Stimulated activated CD4-positive, alpha-beta T cell treated with anti-CD3 and anti-CD28 coated beads, TNF-alpha, amount 100 ng/mL, for 48 hours (primary cell): ENCODE results near the gene VPS37C.

Source experiments
- DNase-seq, 3 donors: peaks; one replicate each; pipeline ENCODE4 v3.0.0-alpha.2; 2020; ENCODE audit warnings: low read depth in 3 of 3

The VPS37C gene

GRCh38 chr11:61154528-61154927 is 6.7 kb downstream of the VPS37C start:
- DNase-seq, result no peak

GRCh38 chr11:61153593-61154095 is 7.6 kb downstream of the VPS37C start:
- no peak for DNase-seq

DNA sequence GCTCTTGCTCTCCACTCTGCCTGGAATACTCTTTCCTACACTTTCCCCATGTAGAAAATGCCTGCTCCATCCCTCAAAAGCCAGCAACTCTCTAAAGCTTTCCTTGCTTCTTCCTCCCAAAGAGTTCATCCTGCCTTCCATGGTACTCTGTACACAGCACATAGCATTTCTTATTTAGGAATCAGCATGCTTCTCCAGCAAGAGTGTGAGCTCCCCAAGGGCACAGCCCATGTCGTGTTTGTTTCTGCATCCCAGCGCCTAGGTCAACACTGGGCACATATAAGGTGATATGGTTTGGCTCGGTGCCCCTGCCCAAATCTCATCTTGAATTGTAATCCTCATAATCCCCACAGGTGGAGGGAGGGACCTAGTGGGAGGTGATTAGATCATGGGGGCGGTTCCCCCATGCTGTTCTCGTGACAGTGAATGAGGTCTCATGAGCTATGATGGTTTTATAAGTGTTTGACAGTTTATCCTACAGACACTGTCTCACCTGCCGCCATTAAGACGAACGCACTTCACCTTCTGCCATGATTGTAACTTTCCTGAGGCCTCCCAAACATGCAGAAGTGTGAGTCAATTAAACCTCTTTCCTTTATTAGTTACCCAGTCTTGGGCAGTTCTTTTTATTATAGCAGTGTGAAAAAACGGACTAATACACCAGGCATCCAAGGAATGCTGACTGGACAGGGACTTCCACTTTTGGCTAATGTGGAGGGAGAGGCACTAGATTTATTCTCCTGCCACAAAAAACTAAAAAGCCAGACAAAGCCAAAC is 8.2 kb downstream of the VPS37C start:
- DNase-seq, result no peak

- no peak for DNase-seq
These were observed 9.5 kb downstream of the VPS37C start for GRCh38 chr11:61151545-61152252.

- no peak for DNase-seq
These were observed 10.3 kb downstream of the VPS37C start for GRCh38 chr11:61150706-61151544.

DNA sequence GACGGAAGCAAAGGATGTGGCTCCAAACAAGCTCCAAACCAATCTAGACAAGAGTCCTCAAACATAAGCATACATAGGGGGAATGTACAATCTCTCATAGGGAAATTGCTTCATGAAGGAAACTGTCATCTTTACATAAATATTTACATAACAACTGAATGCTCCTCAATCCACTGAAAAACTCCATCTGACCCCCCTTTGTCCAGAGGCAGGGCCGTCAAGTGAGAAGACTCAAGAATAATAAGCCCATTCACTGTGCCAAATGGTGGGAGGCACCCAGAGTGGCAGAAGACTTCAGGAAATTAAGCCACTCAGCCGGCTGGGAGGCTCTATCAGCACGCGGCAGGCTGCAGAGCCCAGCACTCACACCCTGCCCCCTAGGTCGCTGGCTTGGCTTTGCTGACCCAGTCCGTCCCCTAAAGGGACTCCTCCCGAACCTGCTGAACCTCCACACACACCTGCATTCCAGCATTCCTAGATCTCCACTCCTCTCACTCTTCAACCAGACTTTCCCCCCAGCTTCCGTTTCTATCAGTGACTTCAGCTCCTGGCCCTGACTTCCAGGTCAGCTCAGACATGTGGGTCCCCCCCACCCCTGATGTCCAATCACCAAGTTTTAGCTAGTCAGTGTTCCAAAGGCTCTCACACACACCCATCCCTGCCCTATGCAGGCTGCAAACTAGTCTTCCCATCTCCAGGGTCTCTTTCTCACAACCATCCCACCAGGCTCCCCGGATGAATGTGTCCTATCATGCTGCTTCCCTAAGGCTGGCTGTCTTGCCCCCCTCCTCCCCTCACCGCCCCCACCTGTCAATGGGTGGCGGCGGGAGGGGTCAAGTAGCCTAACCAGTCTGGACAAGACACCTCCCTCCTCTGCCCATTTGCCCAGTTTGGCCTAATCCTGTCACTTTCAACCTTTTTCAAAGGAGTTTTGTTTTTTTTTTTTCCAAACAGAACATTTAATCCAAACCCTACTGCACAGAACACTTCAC is 11.3 kb downstream of the VPS37C start:
- DNase-seq, result no peak

DNA sequence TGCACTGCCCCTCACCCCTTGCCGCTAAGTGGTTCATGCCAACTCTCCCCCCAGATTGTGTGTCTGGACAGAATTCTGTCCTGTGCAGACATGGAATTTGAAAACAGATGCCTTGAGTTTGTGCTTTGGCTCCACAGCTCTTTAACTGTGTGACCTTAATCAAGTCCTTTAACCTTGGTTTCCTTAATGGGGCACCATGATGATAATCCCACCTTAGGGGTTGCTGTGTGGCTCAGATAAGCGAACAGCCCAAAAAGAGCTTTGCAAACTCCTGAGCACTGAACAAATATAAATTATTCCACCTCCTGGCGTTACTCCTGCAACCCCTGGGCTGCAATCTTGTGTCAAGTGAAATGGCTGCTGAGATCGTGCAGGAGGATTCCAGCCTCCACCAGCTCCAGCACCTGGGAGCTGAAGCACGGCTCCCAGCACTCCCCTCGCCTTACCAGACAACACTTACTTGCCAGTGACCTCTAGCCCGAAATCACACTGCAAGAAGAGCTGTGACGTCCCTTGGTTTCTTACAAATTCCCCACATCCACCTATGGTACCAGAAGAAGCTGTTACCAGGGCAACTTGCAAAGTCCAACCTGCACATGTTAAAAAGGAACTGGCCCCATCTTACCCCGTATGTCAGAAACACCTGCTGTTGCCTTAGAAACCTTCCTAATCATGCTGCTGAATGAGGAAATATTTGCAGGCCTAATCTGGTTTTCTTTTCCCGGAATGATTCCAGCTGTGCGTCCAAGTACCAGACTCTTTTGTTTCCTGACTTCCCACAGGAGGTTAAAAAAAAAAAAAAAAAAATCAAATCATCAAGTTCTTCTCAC is 13.2 kb downstream of the VPS37C start:
- no peak for DNase-seq

DNA sequence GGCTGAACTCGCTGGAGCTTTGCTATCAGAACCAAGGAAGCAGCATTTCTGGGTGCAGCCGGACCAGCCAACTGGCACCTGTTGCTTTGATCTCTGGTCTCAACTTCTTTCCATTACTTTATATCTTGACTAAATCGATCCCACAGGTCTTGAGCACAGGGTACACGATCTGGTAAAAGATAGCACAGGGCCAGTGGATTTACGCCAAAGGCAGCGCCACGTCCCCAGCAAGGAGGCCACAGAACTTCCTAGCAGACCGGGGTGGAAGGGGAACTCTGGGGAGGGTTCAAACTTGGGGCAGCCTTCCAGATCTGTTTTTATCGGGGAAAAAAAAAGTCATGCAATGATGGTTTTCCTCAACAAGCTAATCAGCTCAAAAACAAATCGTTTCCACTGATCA is 14.0 kb downstream of the VPS37C start:
- no peak for DNase-seq

GRCh38 chr11:61146416-61146815 is 14.8 kb downstream of the VPS37C start:
- DNase-seq, result no peak

GRCh38 chr11:61145228-61146005 is 15.8 kb downstream of the VPS37C start:
- DNase-seq, result no peak

DNA sequence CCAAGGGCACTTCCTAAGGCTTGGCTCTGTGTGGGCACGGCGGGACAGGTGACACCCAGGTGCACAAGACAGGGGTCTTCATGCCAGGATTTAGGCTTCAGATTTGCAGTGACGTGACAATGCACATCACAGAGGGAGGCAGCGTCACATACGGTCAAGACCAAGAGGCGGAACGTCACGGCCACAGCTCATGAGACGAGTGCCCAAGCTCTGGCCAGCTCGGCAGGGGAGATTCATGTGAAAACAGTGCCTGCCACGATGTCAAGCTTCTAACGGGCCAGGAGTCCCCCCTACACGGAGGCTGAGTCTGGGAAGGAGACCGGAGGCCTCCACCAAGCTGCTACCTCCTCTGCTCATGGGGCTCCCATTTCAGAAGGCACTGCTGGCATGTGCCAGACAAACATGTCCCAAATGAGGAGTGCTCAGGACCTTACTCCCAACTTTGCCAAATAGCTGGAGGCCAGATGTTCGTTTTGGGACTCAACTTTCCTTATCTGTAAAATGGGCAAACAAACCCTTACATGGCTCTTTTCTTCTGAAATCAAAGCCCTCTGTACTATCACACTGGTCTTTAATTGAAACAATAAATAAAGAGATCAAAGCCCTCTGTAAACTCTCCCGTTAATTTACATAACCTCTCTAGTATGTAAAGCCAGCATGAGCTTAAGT is 16.6 kb downstream of the VPS37C start:
- no peak for DNase-seq

- no peak for DNase-seq
These were observed 18.8 kb downstream of the VPS37C start for GRCh38 chr11:61142424-61142823.

DNA sequence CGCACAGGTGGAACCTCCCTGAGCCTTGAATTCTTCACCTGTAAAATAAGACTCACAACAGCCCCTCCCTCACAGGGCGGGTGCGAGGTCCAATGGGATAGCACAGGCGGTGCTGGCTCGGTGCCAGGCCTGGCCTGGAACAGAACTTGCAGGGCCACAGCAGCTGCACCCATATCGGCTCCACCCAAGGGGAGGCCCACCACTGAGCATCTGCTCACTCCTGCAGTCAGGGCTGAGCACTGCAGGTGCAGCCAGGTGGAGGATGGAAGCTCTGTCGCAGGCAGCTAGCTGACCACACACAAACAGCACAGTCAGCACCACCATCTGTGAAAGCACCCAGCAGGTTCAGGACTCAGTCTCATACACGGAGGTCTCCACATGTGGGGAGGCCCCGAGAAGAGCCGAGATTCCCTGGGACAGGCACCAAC is 19.6 kb downstream of the VPS37C start:
- DNase-seq, result no peak

GRCh38 chr11:61140416-61140815 is 20.8 kb downstream of the VPS37C start:
- no peak for DNase-seq

GRCh38 chr11:61139387-61139786 is 21.8 kb downstream of the VPS37C start:
- no peak for DNase-seq

DNA sequence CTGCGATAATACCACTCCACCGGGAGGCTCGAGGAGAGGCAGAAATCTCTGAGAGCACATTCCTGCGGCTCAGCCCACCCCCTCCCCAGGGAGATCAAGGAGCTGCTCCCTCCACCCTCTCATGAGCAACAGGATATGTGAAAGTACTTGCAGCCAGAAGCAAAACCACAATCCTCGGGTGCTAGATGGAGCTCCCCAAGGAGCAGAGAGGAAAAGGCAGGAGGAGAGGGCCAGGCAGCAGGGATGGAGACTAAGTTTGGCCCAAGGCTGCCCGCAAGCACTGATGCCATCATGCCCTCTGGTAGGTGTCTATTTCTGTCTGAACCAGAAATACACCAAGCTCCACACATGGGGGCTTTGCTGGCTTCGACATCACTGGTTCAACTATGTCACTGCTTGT is 22.3 kb downstream of the VPS37C start:
- no peak for DNase-seq

- no peak for DNase-seq
These were observed 26.4 kb downstream of the VPS37C start for GRCh38 chr11:61134801-61135257.

DNA sequence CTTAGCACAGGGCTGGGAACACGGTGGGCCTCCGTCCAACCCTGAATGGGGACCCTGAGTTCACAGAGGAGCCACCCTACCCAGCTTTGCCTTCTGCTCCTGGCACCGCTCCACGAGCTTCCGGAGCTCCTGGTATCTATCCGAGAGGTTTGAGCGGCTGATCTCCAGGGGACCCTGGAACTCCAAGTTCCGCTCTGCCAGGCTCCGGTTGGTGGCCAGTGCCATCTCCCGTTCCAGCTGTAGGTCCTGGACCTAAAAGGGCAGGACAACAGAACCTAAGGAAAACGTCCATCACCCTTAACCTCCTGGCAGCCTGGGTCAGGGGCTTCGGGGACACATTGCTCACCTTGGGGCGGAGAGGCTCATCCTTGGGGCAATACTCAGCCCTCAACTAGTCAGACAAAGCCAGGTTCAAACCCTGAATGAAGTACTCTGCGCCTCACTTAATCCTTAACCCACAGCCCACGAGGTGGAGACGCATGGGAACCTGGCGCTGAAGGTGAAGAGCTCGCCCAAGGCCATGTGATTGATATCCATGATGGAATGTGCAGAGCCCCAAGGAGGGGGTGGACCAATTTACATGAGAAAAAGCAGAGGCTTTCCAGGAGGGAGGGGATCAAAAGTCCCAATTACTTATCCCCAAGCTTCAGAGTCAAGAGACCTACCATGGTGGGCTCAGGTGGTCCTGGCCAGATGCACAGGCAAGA is 27.1 kb downstream of the VPS37C start:
- no peak for DNase-seq
